Dermis lymphatic vessel endothelial cell (primary cell): ENCODE data around the gene SMIM24. TPM values are rescaled to one million over a fixed set of nuclear protein-coding genes. Genes with fewer than 3 reads are reported as not detected.

Source experiments
- total RNA-seq: library from RNA; depleted of rRNA; stranded (reverse); fragments of >200 nt; gene quantifications from 2 replicates; pipeline ENCODE4 v1.2.1, GENCODE V29; 2014

Gene SMIM24
- not detected in 2 replicates for total RNA-seq

GRCh38 chr19:3480383-3481091 is at the start of gene SMIM24:
SMIM24 (minus strand) TSS chr19:3480525; CDS start chr19:3480463, 62 bp downstream.

GRCh38 chr19:3505598-3506383 is 25.5 kb upstream of the SMIM24 start, which contains the start of gene FZR1:
FZR1 (plus strand) TSS chr19:3506311; CDS start chr19:3522990, 16,679 bp downstream.

GRCh38 chr19:3500429-3501101 is 20.2 kb upstream of the SMIM24 start, which contains the start of gene DOHH:
DOHH (minus strand) TSS chr19:3500674; CDS start chr19:3496814, 3,860 bp downstream.

GRCh38 chr19:3483226-3483628 is 2.9 kb upstream of the SMIM24 start, which contains the start of gene SMIM44:
SMIM44 (minus strand) TSS chr19:3483441; CDS start chr19:3483403, 38 bp downstream.

Other genes starting within 250 kb of the SMIM24 start
- gene NFIC, start 113.9 kb downstream of the SMIM24 start, total RNA-seq = 10.5 and 14.4 TPM in 2 replicates
- not detected in 2 replicates for gene SMIM44, start 2.9 kb upstream of the SMIM24 start, total RNA-seq
- gene DOHH, start 20.1 kb upstream of the SMIM24 start, total RNA-seq = 6.6 and 9.5 TPM in 2 replicates
- gene FZR1, start 25.8 kb upstream of the SMIM24 start, total RNA-seq = 28.2 and 31.2 TPM in 2 replicates
- not detected in 2 replicates for gene TEKTIP1, start 58.6 kb upstream of the SMIM24 start, total RNA-seq
- gene MFSD12, start 77.1 kb upstream of the SMIM24 start, total RNA-seq = 46.9 and 60.1 TPM in 2 replicates
- gene HMG20B, start 92.4 kb upstream of the SMIM24 start, total RNA-seq = 65.3 and 66.2 TPM in 2 replicates
- gene GIPC3, start 105.0 kb upstream of the SMIM24 start, total RNA-seq = 1.1 and 1.2 TPM in 2 replicates
- gene TBXA2R, start 126.3 kb upstream of the SMIM24 start, total RNA-seq = 1.8 and 2.6 TPM in 2 replicates
- 17.1 and 18.7 TPM in 2 replicates for gene CACTIN, start 146.3 kb upstream of the SMIM24 start, total RNA-seq
- gene PIP5K1C, start 219.9 kb upstream of the SMIM24 start, total RNA-seq = 36.4 and 36.6 TPM in 2 replicates
- gene TJP3, start 227.9 kb upstream of the SMIM24 start, total RNA-seq = under 0.01 TPM in 2 replicates